ENCODE results near the gene INO80B.

Gene INO80B

GRCh38 chr2:74500578-74500946, 45.7 kb downstream of the INO80B start:
- in situ Hi-C loops (cut with MboI; ENCODE audit: low sequenced_read_pairs), result no loop called here

- in situ Hi-C loops (cut with MboI; ENCODE audit: low sequenced_read_pairs), result no loop called here
These were observed 46.6 kb downstream of the INO80B start for GRCh38 chr2:74501335-74502071.

GRCh38 chr2:74502147-74502719, 47.3 kb downstream of the INO80B start:
- in situ Hi-C loops (cut with MboI; ENCODE audit: low sequenced_read_pairs), result no loop called here

GRCh38 chr2:74502720-74503505, 48.0 kb downstream of the INO80B start:
- in situ Hi-C loops (cut with MboI; ENCODE audit: low sequenced_read_pairs), result no loop called here

- in situ Hi-C loops (cut with MboI; ENCODE audit: low sequenced_read_pairs), result no loop called here
These were observed 48.9 kb downstream of the INO80B start for GRCh38 chr2:74503506-74504475.

- in situ Hi-C loops (cut with MboI; ENCODE audit: low sequenced_read_pairs), result no loop called here
These were observed 49.7 kb downstream of the INO80B start for GRCh38 chr2:74504591-74504990.

GRCh38 chr2:74505448-74506246, 50.8 kb downstream of the INO80B start:
- in situ Hi-C loops (cut with MboI; ENCODE audit: low sequenced_read_pairs), result no loop called here

GRCh38 chr2:74507145-74507925, 52.4 kb downstream of the INO80B start, which contains the start of gene PCGF1:
PCGF1 (minus strand) TSS chr2:74507695; CDS start chr2:74507668, 27 bp downstream.
- in situ Hi-C loops (cut with MboI; ENCODE audit: low sequenced_read_pairs), result no loop called here

Measured in hTERT RPE-1 (cell line).